GM12878 (cell line): ENCODE results near the gene SERPINA4.

ENCODE experiments used
- DPF2 ChIP-seq: fragments of 450-650 bp; IDR thresholded peaks from 2 replicates; pipeline ENCODE4 v1.6.1; 2017; ENCODE audit warnings: mild to moderate bottlenecking
- NR2F1 ChIP-seq: fragments of 450-650 bp; conservative IDR thresholded peaks from 2 replicates; pipeline ENCODE4 v1.6.1; 2017; ENCODE audit warnings: mild to moderate bottlenecking
- POLR2A ChIP-seq: IDR thresholded peaks from 2 replicates; pipeline ENCODE4 v1.6.1; 2011; ENCODE audit warnings: low read depth, mild to moderate bottlenecking, low read length

DNA sequence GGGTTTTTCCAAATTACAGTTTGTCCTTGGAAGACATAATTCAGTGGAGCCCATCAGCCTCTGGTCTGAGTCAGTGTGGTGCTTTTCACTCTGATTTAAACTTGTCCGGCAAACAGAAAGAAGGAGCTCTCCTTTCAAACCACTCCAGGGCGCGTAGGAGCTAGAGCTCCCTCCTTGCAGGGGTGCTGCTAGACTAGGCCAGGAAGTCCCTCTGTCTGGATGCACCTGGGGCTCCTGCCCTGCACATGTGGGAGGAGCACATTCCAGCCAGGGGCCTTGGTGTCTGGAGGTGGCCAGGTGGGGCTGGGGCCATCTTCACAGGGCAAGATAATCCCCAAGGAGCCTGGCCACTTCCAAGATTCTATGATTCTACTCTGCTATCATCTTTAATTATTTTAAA is 54.0 kb downstream of the SERPINA4 start:
- no peak for TF ChIP-seq NR2F1
- no peak for TF ChIP-seq DPF2
- no peak for TF ChIP-seq POLR2A
